K562 (cell line): ENCODE measurements around the gene IRF6.

Experiments
- BCL6 ChIP-seq: fragments of 250-450 bp; sonication (Bioruptor Pico); IDR thresholded peaks from 2 replicates; pipeline ENCODE4 v1.4.0; 2020
- MXI1 ChIP-seq: IDR thresholded peaks from 2 replicates; pipeline ENCODE4 v1.6.1; 2011; ENCODE audit warnings: low read depth, mild to moderate bottlenecking, improper control_type of control experiment, low read length
- POLR2AphosphoS5 ChIP-seq: IDR thresholded peaks from 2 replicates; pipeline ENCODE4 v1.6.1; 2011; ENCODE audit warnings: mild to moderate bottlenecking, low read depth, low read length, moderate library complexity; ENCODE audit not compliant: control insufficient read depth, insufficient read depth
- RFX5 ChIP-seq: IDR thresholded peaks from 2 replicates; pipeline ENCODE4 v1.6.1; 2011; ENCODE audit warnings: low read depth, mild to moderate bottlenecking, improper control_type of control experiment, low read length
- SREBF2 ChIP-seq: sonication (generic); formaldehyde crosslinking; IDR thresholded peaks from 2 replicates; pipeline ENCODE4 v1.4.0; 2020; ENCODE audit warnings: mild to moderate bottlenecking, missing genetic modification reagents
- USF2 ChIP-seq: sonication (generic); formaldehyde crosslinking; IDR thresholded peaks from 2 replicates; pipeline ENCODE4 v1.5.0; 2020; ENCODE audit warnings: missing genetic modification reagents
- ZNF175 ChIP-seq: fragments of 200-800 bp; sonication (Bioruptor generic); IDR thresholded peaks from 2 replicates; pipeline ENCODE4 v1.6.1; 2016; ENCODE audit warnings: low read depth, mild to moderate bottlenecking, missing genetic modification characterization, missing compliant biosample characterization
- ZNF644 ChIP-seq: fragments of 200-800 bp; sonication (Bioruptor generic); IDR thresholded peaks from 2 replicates; pipeline ENCODE4 v1.6.1; 2016; ENCODE audit warnings: low read depth, missing genetic modification characterization, missing compliant biosample characterization
- TF ChIP-seq, protein P1 (sequence below): fragments of 250-450 bp; sonication (Bioruptor Pico); IDR thresholded peaks from 2 replicates; pipeline ENCODE4 v1.9.0; 2021; ENCODE audit warnings: mild to moderate bottlenecking
- TF ChIP-seq, protein P2 (sequence below): sonication (generic); formaldehyde crosslinking; IDR thresholded peaks from 2 replicates; pipeline ENCODE4 v1.8.1; 2023; ENCODE audit warnings: missing genetic modification reagents, mild to moderate bottlenecking, borderline replicate concordance

- no peak for TF ChIP-seq ZNF175 (CRISPR knock-in tag)
- no peak for TF ChIP-seq SREBF2 (CRISPR knock-in tag)
- TF ChIP-seq, protein P1, sequence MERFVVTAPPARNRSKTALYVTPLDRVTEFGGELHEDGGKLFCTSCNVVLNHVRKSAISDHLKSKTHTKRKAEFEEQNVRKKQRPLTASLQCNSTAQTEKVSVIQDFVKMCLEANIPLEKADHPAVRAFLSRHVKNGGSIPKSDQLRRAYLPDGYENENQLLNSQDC (CRISPR knock-in tag), result no peak
- TF ChIP-seq, protein P2, sequence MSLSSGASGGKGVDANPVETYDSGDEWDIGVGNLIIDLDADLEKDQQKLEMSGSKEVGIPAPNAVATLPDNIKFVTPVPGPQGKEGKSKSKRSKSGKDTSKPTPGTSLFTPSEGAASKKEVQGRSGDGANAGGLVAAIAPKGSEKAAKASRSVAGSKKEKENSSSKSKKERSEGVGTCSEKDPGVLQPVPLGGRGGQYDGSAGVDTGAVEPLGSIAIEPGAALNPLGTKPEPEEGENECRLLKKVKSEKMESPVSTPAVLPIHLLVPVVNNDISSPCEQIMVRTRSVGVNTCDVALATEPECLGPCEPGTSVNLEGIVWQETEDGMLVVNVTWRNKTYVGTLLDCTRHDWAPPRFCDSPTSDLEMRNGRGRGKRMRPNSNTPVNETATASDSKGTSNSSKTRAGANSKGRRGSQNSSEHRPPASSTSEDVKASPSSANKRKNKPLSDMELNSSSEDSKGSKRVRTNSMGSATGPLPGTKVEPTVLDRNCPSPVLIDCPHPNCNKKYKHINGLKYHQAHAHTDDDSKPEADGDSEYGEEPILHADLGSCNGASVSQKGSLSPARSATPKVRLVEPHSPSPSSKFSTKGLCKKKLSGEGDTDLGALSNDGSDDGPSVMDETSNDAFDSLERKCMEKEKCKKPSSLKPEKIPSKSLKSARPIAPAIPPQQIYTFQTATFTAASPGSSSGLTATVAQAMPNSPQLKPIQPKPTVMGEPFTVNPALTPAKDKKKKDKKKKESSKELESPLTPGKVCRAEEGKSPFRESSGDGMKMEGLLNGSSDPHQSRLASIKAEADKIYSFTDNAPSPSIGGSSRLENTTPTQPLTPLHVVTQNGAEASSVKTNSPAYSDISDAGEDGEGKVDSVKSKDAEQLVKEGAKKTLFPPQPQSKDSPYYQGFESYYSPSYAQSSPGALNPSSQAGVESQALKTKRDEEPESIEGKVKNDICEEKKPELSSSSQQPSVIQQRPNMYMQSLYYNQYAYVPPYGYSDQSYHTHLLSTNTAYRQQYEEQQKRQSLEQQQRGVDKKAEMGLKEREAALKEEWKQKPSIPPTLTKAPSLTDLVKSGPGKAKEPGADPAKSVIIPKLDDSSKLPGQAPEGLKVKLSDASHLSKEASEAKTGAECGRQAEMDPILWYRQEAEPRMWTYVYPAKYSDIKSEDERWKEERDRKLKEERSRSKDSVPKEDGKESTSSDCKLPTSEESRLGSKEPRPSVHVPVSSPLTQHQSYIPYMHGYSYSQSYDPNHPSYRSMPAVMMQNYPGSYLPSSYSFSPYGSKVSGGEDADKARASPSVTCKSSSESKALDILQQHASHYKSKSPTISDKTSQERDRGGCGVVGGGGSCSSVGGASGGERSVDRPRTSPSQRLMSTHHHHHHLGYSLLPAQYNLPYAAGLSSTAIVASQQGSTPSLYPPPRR, result no peak
- no peak for TF ChIP-seq USF2
- no peak for TF ChIP-seq RFX5
- no peak for TF ChIP-seq ZNF644 (tag)
- TF ChIP-seq MXI1, result no peak
- no peak for TF ChIP-seq BCL6 (CRISPR knock-in tag)
- TF ChIP-seq POLR2AphosphoS5, result no peak
Observed at GRCh38 chr1:209777587-209777986, 28.4 kb downstream of the IRF6 start.
